Lower leg skin (tissue), 3 donors: Measurements from ENCODE around the gene TMCC3.

Experiments
- POLR2A ChIP-seq, 2 donors: fragments of 450-650 bp; IDR thresholded peaks; one replicate each; pipeline ENCODE4 v1.6.1; 2016 to 2017; ENCODE audit warnings: antibody characterized with exemption in 2 of 2, mild to moderate bottlenecking in 1 of 2, moderate library complexity in 1 of 2
- TF ChIP-seq, protein P1 (sequence below), 3 donors: fragments of 450-650 bp; IDR thresholded peaks; one replicate each; pipeline ENCODE4 v1.5.1; 2016; ENCODE audit warnings: antibody characterized with exemption in 3 of 3, mild to moderate bottlenecking in 3 of 3, moderate library complexity in 2 of 3

DNA sequence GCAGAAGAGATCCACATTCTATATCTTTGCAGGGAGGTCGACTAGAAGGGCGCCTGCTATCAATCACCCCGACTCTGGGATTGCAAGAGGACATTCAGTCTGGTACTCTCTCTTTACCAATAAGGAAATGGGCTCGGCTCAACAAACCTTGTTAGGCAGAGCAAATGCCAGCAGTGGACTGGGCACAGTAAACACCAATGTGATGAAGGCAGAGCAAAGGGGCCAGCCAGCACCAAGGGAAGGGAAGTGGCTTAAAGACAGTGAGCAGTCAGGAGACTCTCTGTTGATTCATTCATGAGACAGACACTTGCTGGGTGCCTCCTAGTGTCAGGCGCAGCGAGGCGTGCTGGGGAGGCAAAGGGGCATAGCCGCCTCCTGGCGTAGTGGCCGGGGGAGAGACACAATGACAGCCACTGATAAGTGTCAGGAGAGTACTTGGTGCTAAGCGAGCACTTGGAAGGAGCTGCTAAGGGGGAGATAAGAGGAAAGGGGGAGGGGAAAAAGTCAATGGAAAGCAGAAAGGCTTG lies 34.1 kb downstream of the TMCC3 start:
- TF ChIP-seq POLR2A (IDR thresholded peaks at IDR 0.05) = no peak
- TF ChIP-seq, protein P1, sequence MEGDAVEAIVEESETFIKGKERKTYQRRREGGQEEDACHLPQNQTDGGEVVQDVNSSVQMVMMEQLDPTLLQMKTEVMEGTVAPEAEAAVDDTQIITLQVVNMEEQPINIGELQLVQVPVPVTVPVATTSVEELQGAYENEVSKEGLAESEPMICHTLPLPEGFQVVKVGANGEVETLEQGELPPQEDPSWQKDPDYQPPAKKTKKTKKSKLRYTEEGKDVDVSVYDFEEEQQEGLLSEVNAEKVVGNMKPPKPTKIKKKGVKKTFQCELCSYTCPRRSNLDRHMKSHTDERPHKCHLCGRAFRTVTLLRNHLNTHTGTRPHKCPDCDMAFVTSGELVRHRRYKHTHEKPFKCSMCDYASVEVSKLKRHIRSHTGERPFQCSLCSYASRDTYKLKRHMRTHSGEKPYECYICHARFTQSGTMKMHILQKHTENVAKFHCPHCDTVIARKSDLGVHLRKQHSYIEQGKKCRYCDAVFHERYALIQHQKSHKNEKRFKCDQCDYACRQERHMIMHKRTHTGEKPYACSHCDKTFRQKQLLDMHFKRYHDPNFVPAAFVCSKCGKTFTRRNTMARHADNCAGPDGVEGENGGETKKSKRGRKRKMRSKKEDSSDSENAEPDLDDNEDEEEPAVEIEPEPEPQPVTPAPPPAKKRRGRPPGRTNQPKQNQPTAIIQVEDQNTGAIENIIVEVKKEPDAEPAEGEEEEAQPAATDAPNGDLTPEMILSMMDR (IDR thresholded peaks at IDR 0.05) = no peak
